Measurements from ENCODE around the gene GCN1. TPM values are rescaled to one million over a fixed set of nuclear protein-coding genes. Genes with fewer than 3 reads are reported as not detected.

GCN1 gene
- total and polyA plus RNA-seq, 12 donors = 9.7 to 41.3 (median 34.0) TPM

- TF ChIP-seq CTCF (IDR thresholded peaks at IDR 0.05) = no peak
- Histone ChIP-seq H3K9me3 (no peaks in the 10 kb centered on the region), H3K4me3 (no peak overlapping the region), H3K36me3 (peaks cover 4 to 100% (median 76%) of the 10 kb centered on the region in 9 donors), H3K27me3 (no peaks in the 10 kb centered on the region), H3K27ac (no peak overlapping the region), H3K4me1 (no peaks in the 10 kb centered on the region)
- peak in 1 of 8 donors; percentile 5 for ATAC-seq
- WGBS, 2 donors = 88 to 89% methylated on average over 8 of the region's 8 CpGs
- DNase-seq = no peak
- intact Hi-C loops (cut with DNase I) = no loop called here
Measured at GRCh38 chr12:120162763-120163162, 31.8 kb downstream of the GCN1 start.

DNA sequence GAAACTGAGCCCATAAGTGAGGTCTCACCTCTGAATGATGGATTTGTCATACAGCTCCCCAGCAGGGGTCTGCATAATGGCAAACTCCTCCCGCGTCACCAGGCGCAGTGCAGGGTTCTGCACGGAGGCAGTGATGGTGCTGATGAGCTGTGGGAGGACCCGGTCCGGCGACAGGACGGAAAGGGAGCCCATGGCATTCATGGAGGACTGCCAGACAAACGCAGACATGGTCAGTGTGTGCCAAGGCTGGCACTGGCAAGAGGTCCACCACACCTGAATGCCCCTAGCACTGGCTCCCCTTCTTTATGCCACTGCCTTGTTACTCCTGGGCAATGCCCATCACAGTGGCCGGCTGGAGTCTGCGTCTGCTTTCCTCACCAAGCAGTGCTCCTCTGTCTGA lies 32.7 kb downstream of the GCN1 start:
- Histone ChIP-seq H3K4me1 (no peaks in the 10 kb centered on the region), H3K36me3 (peaks cover 8 to 100% (median 78%) of the 10 kb centered on the region in 9 donors), H3K27ac (no peak overlapping the region), H3K27me3 (no peaks in the 10 kb centered on the region), H3K9me3 (no peaks in the 10 kb centered on the region), H3K4me3 (no peak overlapping the region)
- TF ChIP-seq CTCF (IDR thresholded peaks at IDR 0.05) = no peak
- WGBS, 2 donors = 90 to 91% methylated on average over 11 of the region's 11 CpGs
- ATAC-seq = peak in 1 of 8 donors; percentile 7
- no peak for DNase-seq
- intact Hi-C loops (cut with DNase I) = no loop called here

DNA sequence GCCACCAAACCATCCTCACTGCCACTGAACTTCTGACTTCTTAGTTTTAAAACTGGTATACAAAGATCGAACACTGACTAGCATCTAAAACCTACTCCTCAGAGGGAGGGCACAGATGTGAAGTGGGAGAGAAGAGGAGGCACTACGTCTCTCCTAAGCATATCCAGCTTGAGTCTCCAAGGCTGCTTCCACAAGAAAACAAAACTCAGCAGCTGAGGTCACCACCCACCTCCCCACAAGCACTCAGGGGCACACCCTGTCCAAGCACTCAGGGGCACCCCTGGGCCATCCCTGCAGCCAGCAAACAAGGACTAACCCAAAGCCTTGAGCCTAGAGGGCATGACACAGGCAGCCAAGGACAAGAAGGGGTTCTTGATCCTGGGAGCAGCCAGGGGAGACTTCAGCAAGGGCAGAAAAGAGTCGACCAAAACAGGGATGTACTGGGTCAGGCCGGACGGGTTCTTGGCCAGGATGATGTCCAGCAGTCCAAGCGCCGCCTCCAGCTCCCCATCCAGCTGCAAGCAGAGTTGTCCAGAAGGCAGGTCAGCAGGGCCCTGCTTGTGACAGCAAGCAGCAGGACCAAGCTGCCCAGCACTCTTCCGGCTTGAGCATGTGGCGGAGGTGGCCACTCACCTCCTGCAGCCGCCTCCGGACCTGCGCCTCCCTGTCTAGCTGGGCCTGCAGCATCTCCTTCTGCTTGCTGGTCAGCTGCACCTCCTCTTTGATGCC lies 34.8 kb downstream of the GCN1 start:
- intact Hi-C loops (cut with DNase I) = no loop called here
- ATAC-seq (peak in 5 of 8 donors; percentile 17 to 83 (median 53)), DNase-seq (no peak)
- Histone ChIP-seq H3K4me1 (no peaks in the 10 kb centered on the region), H3K36me3 (peaks cover 11 to 100% (median 97%) of the 10 kb centered on the region in 9 donors), H3K27me3 (no peaks in the 10 kb centered on the region), H3K4me3 (no peak overlapping the region), H3K9me3 (no peaks in the 10 kb centered on the region), H3K27ac (no peak overlapping the region)
- WGBS, 2 donors = 83 to 92% methylated on average over 12 of the region's 12 CpGs
- no peak for TF ChIP-seq CTCF (IDR thresholded peaks at IDR 0.05)

DNA sequence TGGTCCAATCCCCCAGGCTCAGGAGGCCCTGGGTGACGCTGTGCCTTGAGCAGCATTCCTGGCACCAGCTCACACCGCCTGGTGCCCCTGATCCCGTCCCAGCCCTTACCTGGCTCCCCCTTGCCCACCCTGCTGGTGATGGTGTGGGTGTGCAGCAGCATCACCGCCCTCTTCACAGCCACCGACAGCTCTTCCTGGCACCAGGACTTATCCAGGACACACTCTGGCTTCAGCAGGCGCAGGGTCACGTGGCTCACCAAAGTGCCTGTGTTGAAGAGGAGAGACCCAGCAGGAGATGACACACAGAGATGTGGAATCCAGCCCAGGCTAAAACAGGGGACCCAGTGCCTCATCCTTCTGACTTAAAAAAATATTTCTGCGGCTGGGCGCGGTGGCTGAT lies 36.2 kb downstream of the GCN1 start:
- Histone ChIP-seq H3K27me3 (no peaks in the 10 kb centered on the region), H3K4me1 (no peaks in the 10 kb centered on the region), H3K36me3 (peaks cover 14 to 100% (median 97%) of the 10 kb centered on the region in 9 donors), H3K27ac (no peak overlapping the region), H3K4me3 (no peak overlapping the region), H3K9me3 (no peaks in the 10 kb centered on the region)
- intact Hi-C loops (cut with DNase I) = no loop called here
- no peak for TF ChIP-seq CTCF (IDR thresholded peaks at IDR 0.05)
- ATAC-seq (no peak), DNase-seq (no peak)
- WGBS, 2 donors = 95 to 96% methylated on average over 10 of the region's 10 CpGs

All from heart right ventricle (tissue), 16 donors.